DND-41 (cell line): ENCODE measurements around the gene SH3RF3.

Experiments used
- EZH2 ChIP-seq: IDR thresholded peaks from 3 replicates; pipeline ENCODE4 v1.6.1; 2012; ENCODE audit warnings: borderline replicate concordance, low read depth, mild to moderate bottlenecking, moderate library complexity, low read length, inconsistent platforms; ENCODE audit not compliant: severe bottlenecking
- TF ChIP-seq, protein P1 (sequence below): IDR thresholded peaks from 2 replicates; pipeline ENCODE4 v1.5.1; 2012; ENCODE audit warnings: borderline replicate concordance, low read length, moderate library complexity, mild to moderate bottlenecking; ENCODE audit not compliant: poor library complexity, severe bottlenecking; ENCODE audit errors: extremely low read depth

- TF ChIP-seq, protein P1, sequence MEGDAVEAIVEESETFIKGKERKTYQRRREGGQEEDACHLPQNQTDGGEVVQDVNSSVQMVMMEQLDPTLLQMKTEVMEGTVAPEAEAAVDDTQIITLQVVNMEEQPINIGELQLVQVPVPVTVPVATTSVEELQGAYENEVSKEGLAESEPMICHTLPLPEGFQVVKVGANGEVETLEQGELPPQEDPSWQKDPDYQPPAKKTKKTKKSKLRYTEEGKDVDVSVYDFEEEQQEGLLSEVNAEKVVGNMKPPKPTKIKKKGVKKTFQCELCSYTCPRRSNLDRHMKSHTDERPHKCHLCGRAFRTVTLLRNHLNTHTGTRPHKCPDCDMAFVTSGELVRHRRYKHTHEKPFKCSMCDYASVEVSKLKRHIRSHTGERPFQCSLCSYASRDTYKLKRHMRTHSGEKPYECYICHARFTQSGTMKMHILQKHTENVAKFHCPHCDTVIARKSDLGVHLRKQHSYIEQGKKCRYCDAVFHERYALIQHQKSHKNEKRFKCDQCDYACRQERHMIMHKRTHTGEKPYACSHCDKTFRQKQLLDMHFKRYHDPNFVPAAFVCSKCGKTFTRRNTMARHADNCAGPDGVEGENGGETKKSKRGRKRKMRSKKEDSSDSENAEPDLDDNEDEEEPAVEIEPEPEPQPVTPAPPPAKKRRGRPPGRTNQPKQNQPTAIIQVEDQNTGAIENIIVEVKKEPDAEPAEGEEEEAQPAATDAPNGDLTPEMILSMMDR = no peak
- TF ChIP-seq EZH2 = no peak
Observed at GRCh38 chr2:109306190-109306589, 177.2 kb downstream of the SH3RF3 start.
